ENCODE measurements around the gene SSH3. TPM values are rescaled to one million over a fixed set of nuclear protein-coding genes. Genes with fewer than 3 reads are reported as not detected.
"Not testable (repeated sequence)": the region's sequence is repeated elsewhere in the genome, so short reads cannot be mapped to it uniquely, and the experiment has no call there.

The SSH3 gene
- total RNA-seq, result 10 to 100 TPM in 2 of 8 experiments, 1 to 10 TPM in 3, under 1 TPM in 3; 0.54 to 26.8 (median 1.5) TPM

- peak; percentile 32 to 85 (median 48) for ATAC-seq (replicated peaks in 6 of 8)
- H3K27ac ChIP-seq, result peak within 1 kb of the TSS in 1 of 2 donors; percentile 61
Observed at GRCh38 chr11:67303132-67303834, at the start of gene SSH3. Gene SSH3, plus strand, starts transcription at chr11:67303530. Its CDS starts 96 bp downstream, at chr11:67303626.

GRCh38 chr11:67253872-67254624 is 49.3 kb upstream of the SSH3 start:
- ATAC-seq (replicated peaks in 6 of 8), result peak; percentile 35 to 95 (median 54)

More at GRCh38 chr11:67303132-67303834, at the start of gene SSH3:
- in situ Hi-C loops (cut with MboI; ENCODE audit: low pct_unique_long_range_greater_than_20kb in 2 of 9, low sequenced_read_pairs in 9 of 9, unreplicated experiment in 9 of 9), result no loop called here
- 16% methylated on average over 7 of the region's 65 CpGs; no CpG with 5 or more reads in 9 of the 10 experiments for WGBS, 10 experiments
- peak within 1 kb of the TSS in 4 of 5 donors; percentile 10 to 35 (median 26) for H3K4me3 ChIP-seq
- H3K4me1 ChIP-seq (replicated peaks in 1 of 2), result peaks cover 26 to 28% of the 10 kb centered on the region in 2 donors

GRCh38 chr11:67254798-67255197 is 48.5 kb upstream of the SSH3 start:
- WGBS, 10 experiments, result 90 to 100% (median 96%) methylated on average over 4 to 15 of the region's 15 CpGs; no CpG with 5 or more reads in 1 of the 10 experiments
- no peak overlapping the region for H3K4me3 ChIP-seq
- H3K27ac ChIP-seq, result no peak overlapping the region
- no peaks in the 10 kb centered on the region for H3K4me1 ChIP-seq (replicated peaks in 1 of 2)
- peak in 2 of 8 experiments; percentile 10 to 12 for ATAC-seq (replicated peaks in 6 of 8)
- in situ Hi-C loops (cut with MboI; ENCODE audit: low pct_unique_long_range_greater_than_20kb in 2 of 9, low sequenced_read_pairs in 9 of 9, unreplicated experiment in 9 of 9), result no loop called here

More at GRCh38 chr11:67253872-67254624, 49.3 kb upstream of the SSH3 start:
- H3K4me1 ChIP-seq (replicated peaks in 1 of 2), result no peaks in the 10 kb centered on the region
- H3K4me3 ChIP-seq, result no peak overlapping the region
- in situ Hi-C loops (cut with MboI; ENCODE audit: low pct_unique_long_range_greater_than_20kb in 2 of 9, low sequenced_read_pairs in 9 of 9, unreplicated experiment in 9 of 9), result no loop called here
- 73 to 100% (median 95%) methylated on average over 1 to 10 of the region's 14 CpGs; no CpG with 5 or more reads in 1 of the 10 experiments for WGBS, 10 experiments
- no peak overlapping the region for H3K27ac ChIP-seq

GRCh38 chr11:67255353-67255752 is 48.0 kb upstream of the SSH3 start:
- WGBS, 10 experiments, result 80 to 100% (median 83%) methylated on average over 1 to 3 of the region's 10 CpGs; no CpG with 5 or more reads in 5 of the 10 experiments
- Histone ChIP-seq H3K4me1 (replicated peaks in 1 of 2) (no peaks in the 10 kb centered on the region), H3K27ac (no peak overlapping the region), H3K4me3 (no peak overlapping the region)
- in situ Hi-C loops (cut with MboI; ENCODE audit: low pct_unique_long_range_greater_than_20kb in 2 of 9, low sequenced_read_pairs in 9 of 9, unreplicated experiment in 9 of 9), result no loop called here
- ATAC-seq (replicated peaks in 6 of 8), result peak in 3 of 8 experiments; percentile 3 to 16 (median 7)

- no peaks in the 10 kb centered on the region for H3K4me1 ChIP-seq (replicated peaks in 1 of 2)
- no peak overlapping the region for H3K4me3 ChIP-seq
- no peak overlapping the region for H3K27ac ChIP-seq
- ATAC-seq (replicated peaks in 6 of 8), result peak in 3 of 8 experiments; percentile 18 to 34 (median 20)
- in situ Hi-C loops (cut with MboI; ENCODE audit: low pct_unique_long_range_greater_than_20kb in 2 of 9, low sequenced_read_pairs in 9 of 9, unreplicated experiment in 9 of 9), result no loop called here
- WGBS, 10 experiments, result 33 to 100% (median 90%) methylated on average over 1 to 3 of the region's 8 CpGs; no CpG with 5 or more reads in 4 of the 10 experiments
Observed at GRCh38 chr11:67255864-67256263, 47.5 kb upstream of the SSH3 start.

- H3K27ac ChIP-seq, result no peak overlapping the region
- ATAC-seq (replicated peaks in 6 of 8), result no peak
- no peak overlapping the region for H3K4me3 ChIP-seq
- in situ Hi-C loops (cut with MboI; ENCODE audit: low pct_unique_long_range_greater_than_20kb in 2 of 9, low sequenced_read_pairs in 9 of 9, unreplicated experiment in 9 of 9), result no loop called here
- 80 to 100% (median 100%) methylated on average over 1 of the region's 5 CpGs; no CpG with 5 or more reads in 3 of the 10 experiments for WGBS, 10 experiments
- peaks cover 0 to 4% of the 10 kb centered on the region in 2 donors for H3K4me1 ChIP-seq (replicated peaks in 1 of 2)
Observed at GRCh38 chr11:67256477-67257135, 46.7 kb upstream of the SSH3 start.

GRCh38 chr11:67260406-67260805 is 42.9 kb upstream of the SSH3 start:
- ATAC-seq (replicated peaks in 6 of 8), result no peak
- Histone ChIP-seq H3K4me3 (no peak overlapping the region), H3K27ac (no peak overlapping the region), H3K4me1 (replicated peaks in 1 of 2) (peaks cover 0 to 7% of the 10 kb centered on the region in 2 donors)
- in situ Hi-C loops (cut with MboI; ENCODE audit: low pct_unique_long_range_greater_than_20kb in 2 of 9, low sequenced_read_pairs in 9 of 9, unreplicated experiment in 9 of 9), result loop anchor here in 1 of 9 experiments (10.0 kb wide), 1 partner anchor 54 kb away; no protein-coding TSS in a partner anchor
- 60 to 100% (median 100%) methylated on average over 1 to 3 of the region's 6 CpGs; no CpG with 5 or more reads in 3 of the 10 experiments for WGBS, 10 experiments

- whole genome bisulfite sequencing, 10 experiments, result 17 to 89% (median 30%) methylated on average over 2 to 8 of the region's 50 CpGs; no CpG with 5 or more reads in 5 of the 10 experiments
- peak; percentile 8 to 52 (median 26) for ATAC-seq (replicated peaks in 6 of 8)
- in situ Hi-C loops (cut with MboI; ENCODE audit: low pct_unique_long_range_greater_than_20kb in 2 of 9, low sequenced_read_pairs in 9 of 9, unreplicated experiment in 9 of 9), result loop anchor here in 1 of 9 experiments (10.0 kb wide), 1 partner anchor 54 kb away; no protein-coding TSS in a partner anchor
- peak overlapping the region; percentile 23 to 35 (median 33) for H3K4me3 ChIP-seq
- H3K4me1 ChIP-seq (replicated peaks in 1 of 2); H3K27ac ChIP-seq: not testable (repeated sequence)
Observed at GRCh38 chr11:67260885-67261639, 42.3 kb upstream of the SSH3 start.

- in situ Hi-C loops (cut with MboI; ENCODE audit: low pct_unique_long_range_greater_than_20kb in 2 of 9, low sequenced_read_pairs in 9 of 9, unreplicated experiment in 9 of 9), result loop anchor here in 1 of 9 experiments (10.0 kb wide), 1 partner anchor 53 kb away; no protein-coding TSS in a partner anchor
- no peak overlapping the region for H3K27ac ChIP-seq
- peak overlapping the region; percentile 23 to 35 (median 33) for H3K4me3 ChIP-seq
Observed at GRCh38 chr11:67261640-67261945, 41.7 kb upstream of the SSH3 start.

GRCh38 chr11:67261946-67262681 is 41.2 kb upstream of the SSH3 start:
- H3K4me3 ChIP-seq, result no peak overlapping the region
- 0 to 100% (median 60%) methylated on average over 1 to 11 of the region's 18 CpGs; no CpG with 5 or more reads in 1 of the 10 experiments for WGBS, 10 experiments
- in situ Hi-C loops (cut with MboI; ENCODE audit: low pct_unique_long_range_greater_than_20kb in 2 of 9, low sequenced_read_pairs in 9 of 9, unreplicated experiment in 9 of 9), result loop anchor here in 1 of 9 experiments (10.0 kb wide), 1 partner anchor 53 kb away; no protein-coding TSS in a partner anchor
- ATAC-seq (replicated peaks in 6 of 8), result peak in 1 of 8 experiments; percentile 0
- peaks cover 2 to 7% of the 10 kb centered on the region in 2 donors for H3K4me1 ChIP-seq (replicated peaks in 1 of 2)
- H3K27ac ChIP-seq, result no peak overlapping the region

More at GRCh38 chr11:67261640-67261945, 41.7 kb upstream of the SSH3 start:
- 27 to 55% methylated on average over 2 to 3 of the region's 18 CpGs; no CpG with 5 or more reads in 8 of the 10 experiments for WGBS, 10 experiments
- peak in 7 of 8 experiments; percentile 1 to 24 (median 12) for ATAC-seq (replicated peaks in 6 of 8)
- H3K4me1 ChIP-seq (replicated peaks in 1 of 2), result peaks cover 2 to 7% of the 10 kb centered on the region in 2 donors
